ENCODE results near the gene SEMA3E. TPM values are rescaled to one million over a fixed set of nuclear protein-coding genes. Genes with fewer than 3 reads are reported as not detected.

Gene SEMA3E
- total and polyA plus RNA-seq, 4 donors: 1.0 to 23.5 (median 3.1) TPM

DNA sequence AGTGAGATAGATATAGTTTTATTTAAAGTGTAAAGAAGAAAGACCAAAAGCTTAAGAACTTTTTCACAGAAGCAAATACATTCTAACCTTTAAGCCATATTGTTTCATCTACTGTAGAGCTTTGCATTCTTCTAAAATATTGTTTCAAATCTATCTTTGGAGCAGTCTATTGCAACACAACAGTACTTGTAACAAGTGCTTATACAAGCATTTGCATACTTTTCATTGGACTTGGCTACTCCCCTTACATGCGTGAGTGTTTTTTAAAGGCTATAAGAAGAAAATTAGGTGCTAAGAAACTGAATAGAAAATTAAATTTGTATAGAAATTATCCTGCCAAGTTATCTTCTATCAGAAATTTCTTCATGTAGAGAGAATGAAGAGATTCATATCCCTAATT lies 45.3 kb downstream of the SEMA3E start:
- DNase-seq: peak in 2 of 3 donors; percentile 44 to 76
- Histone ChIP-seq H3K27ac (ENCODE audit: low read depth in 1 of 2, low read length in 1 of 2) (no peak overlapping the region), H3K4me1 (ENCODE audit: control insufficient read depth in 5 of 5, insufficient read depth in 5 of 5, low read length in 5 of 5) (peaks cover 0 to 8% (median 0%) of the 10 kb centered on the region in 5 donors), H3K4me3 (no peak overlapping the region), H3K9me3 (ENCODE audit: control insufficient read depth in 4 of 4, insufficient read depth in 3 of 4, low read length in 3 of 4) (no peaks in the 10 kb centered on the region), H3K9ac (ENCODE audit: insufficient read depth in 1 of 2, low read length in 2 of 2) (no peak overlapping the region), H3K27me3 (ENCODE audit: control insufficient read depth in 3 of 3, insufficient read depth in 3 of 3, low read length in 2 of 3) (no peaks in the 10 kb centered on the region), H3K36me3 (ENCODE audit: control insufficient read depth in 4 of 4, insufficient read depth in 4 of 4, low read length in 4 of 4) (no peaks in the 10 kb centered on the region)
- TF ChIP-seq, protein P1, sequence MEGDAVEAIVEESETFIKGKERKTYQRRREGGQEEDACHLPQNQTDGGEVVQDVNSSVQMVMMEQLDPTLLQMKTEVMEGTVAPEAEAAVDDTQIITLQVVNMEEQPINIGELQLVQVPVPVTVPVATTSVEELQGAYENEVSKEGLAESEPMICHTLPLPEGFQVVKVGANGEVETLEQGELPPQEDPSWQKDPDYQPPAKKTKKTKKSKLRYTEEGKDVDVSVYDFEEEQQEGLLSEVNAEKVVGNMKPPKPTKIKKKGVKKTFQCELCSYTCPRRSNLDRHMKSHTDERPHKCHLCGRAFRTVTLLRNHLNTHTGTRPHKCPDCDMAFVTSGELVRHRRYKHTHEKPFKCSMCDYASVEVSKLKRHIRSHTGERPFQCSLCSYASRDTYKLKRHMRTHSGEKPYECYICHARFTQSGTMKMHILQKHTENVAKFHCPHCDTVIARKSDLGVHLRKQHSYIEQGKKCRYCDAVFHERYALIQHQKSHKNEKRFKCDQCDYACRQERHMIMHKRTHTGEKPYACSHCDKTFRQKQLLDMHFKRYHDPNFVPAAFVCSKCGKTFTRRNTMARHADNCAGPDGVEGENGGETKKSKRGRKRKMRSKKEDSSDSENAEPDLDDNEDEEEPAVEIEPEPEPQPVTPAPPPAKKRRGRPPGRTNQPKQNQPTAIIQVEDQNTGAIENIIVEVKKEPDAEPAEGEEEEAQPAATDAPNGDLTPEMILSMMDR (IDR thresholded peaks at IDR 0.05; ENCODE audit: control extremely low read depth, extremely low read depth): no peak
- 46 to 80% methylated on average over 1 of the region's 1 CpG for WGBS, 2 donors
- no peak for ATAC-seq (ENCODE audit: insufficient read depth, low FRiP score)

GRCh38 chr7:83599131-83599530 lies 49.8 kb downstream of the SEMA3E start:
- whole genome bisulfite sequencing, 2 donors: 84 to 88% methylated on average over 1 of the region's 1 CpG
- DNase-seq: no peak
- no peak overlapping the region for H3K4me3 ChIP-seq
- no peak for ATAC-seq (ENCODE audit: insufficient read depth, low FRiP score)
- no peaks in the 10 kb centered on the region for H3K36me3 ChIP-seq (ENCODE audit: control insufficient read depth in 4 of 4, insufficient read depth in 4 of 4, low read length in 4 of 4)
- no peaks in the 10 kb centered on the region for H3K9me3 ChIP-seq (ENCODE audit: control insufficient read depth in 4 of 4, insufficient read depth in 3 of 4, low read length in 3 of 4)
- TF ChIP-seq, protein P1 (IDR thresholded peaks at IDR 0.05; ENCODE audit: control extremely low read depth, extremely low read depth): no peak
- H3K9ac ChIP-seq (ENCODE audit: insufficient read depth in 1 of 2, low read length in 2 of 2): no peak overlapping the region
- no peaks in the 10 kb centered on the region for H3K27me3 ChIP-seq (ENCODE audit: control insufficient read depth in 3 of 3, insufficient read depth in 3 of 3, low read length in 2 of 3)
- H3K27ac ChIP-seq (ENCODE audit: low read depth in 1 of 2, low read length in 1 of 2): no peak overlapping the region
- H3K4me1 ChIP-seq (ENCODE audit: control insufficient read depth in 5 of 5, insufficient read depth in 5 of 5, low read length in 5 of 5): peaks cover 0 to 12% (median 0%) of the 10 kb centered on the region in 5 donors

DNA sequence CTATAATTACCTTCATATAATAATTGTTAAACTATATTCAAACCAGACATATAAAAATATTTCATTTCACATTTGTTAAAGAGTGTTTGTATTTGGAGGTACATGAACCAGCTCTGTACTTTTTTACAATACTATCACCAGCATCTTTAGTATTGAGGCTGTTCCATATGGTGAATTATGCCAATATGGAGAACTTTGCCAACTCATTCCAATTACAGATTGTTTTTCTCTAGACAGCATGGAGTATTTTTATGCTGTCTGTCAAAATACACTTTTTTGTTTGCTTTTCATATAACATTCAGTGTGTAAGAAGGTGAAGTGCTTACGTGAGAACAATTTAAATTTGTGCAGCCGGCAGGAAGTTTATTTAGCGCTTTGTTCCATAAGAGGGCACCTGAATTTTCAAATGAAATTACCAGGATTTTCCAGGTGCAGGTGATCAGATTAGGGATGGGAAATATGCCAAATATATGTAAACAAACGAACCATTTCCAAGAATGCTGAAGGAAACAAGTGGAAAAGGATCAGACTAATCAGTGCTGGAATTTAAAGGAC lies 54.9 kb downstream of the SEMA3E start:
- WGBS, 2 donors: 55 to 70% methylated on average over 4 of the region's 4 CpGs
- H3K36me3 ChIP-seq (ENCODE audit: control insufficient read depth in 4 of 4, insufficient read depth in 4 of 4, low read length in 4 of 4): no peaks in the 10 kb centered on the region
- no peaks in the 10 kb centered on the region for H3K27me3 ChIP-seq (ENCODE audit: control insufficient read depth in 3 of 3, insufficient read depth in 3 of 3, low read length in 2 of 3)
- ATAC-seq (ENCODE audit: insufficient read depth, low FRiP score): no peak
- TF ChIP-seq, protein P1 (IDR thresholded peaks at IDR 0.05; ENCODE audit: control extremely low read depth, extremely low read depth): no peak
- H3K27ac ChIP-seq (ENCODE audit: low read depth in 1 of 2, low read length in 1 of 2): no peak overlapping the region
- H3K9me3 ChIP-seq (ENCODE audit: control insufficient read depth in 4 of 4, insufficient read depth in 3 of 4, low read length in 3 of 4): no peaks in the 10 kb centered on the region
- no peak overlapping the region for H3K4me3 ChIP-seq
- H3K4me1 ChIP-seq (ENCODE audit: control insufficient read depth in 5 of 5, insufficient read depth in 5 of 5, low read length in 5 of 5): peaks cover 0 to 7% (median 0%) of the 10 kb centered on the region in 5 donors
- H3K9ac ChIP-seq (ENCODE audit: insufficient read depth in 1 of 2, low read length in 2 of 2): no peak overlapping the region
- peak in 1 of 3 donors; percentile 37 for DNase-seq

All from lung (tissue), 12 donors.